ENCODE data around the gene DUSP9. TPM values are rescaled to one million over a fixed set of nuclear protein-coding genes. Genes with fewer than 3 reads are reported as not detected.

The DUSP9 gene
- under 0.01 TPM in 1 of 2 replicates, not detected in the other for total RNA-seq

GRCh38 chrX:153646620-153647373, at the start of gene DUSP9:
DUSP9 (plus strand) TSS chrX:153647203; CDS start chrX:153647954, 751 bp downstream.

GRCh38 chrX:153598541-153599191, 48.3 kb upstream of the DUSP9 start, which contains the start of gene CCNQ:
CCNQ (minus strand) TSS chrX:153599139; CDS start chrX:153599073, 66 bp downstream.

GRCh38 chrX:153673428-153674218, 26.6 kb downstream of the DUSP9 start, which contains the start of gene PNCK:
PNCK (minus strand) TSS chrX:153673813; CDS start chrX:153673076, 737 bp downstream.

GRCh38 chrX:153687121-153688039, 40.4 kb downstream of the DUSP9 start, which contains the start of gene SLC6A8:
SLC6A8 (plus strand) TSS chrX:153687926; CDS start chrX:153688575, 649 bp downstream.

Other genes starting within 250 kb of the DUSP9 start
- not detected in 2 replicates for gene PNMA6E, start 245.9 kb upstream of the DUSP9 start, total RNA-seq
- gene ZFP92, start 235.7 kb upstream of the DUSP9 start, total RNA-seq: 0.19 and 0.28 TPM in 2 replicates
- 2.8 and 4.4 TPM in 2 replicates for gene TREX2, start 201.1 kb upstream of the DUSP9 start, total RNA-seq
- 12.7 and 31.1 TPM in 2 replicates for gene HAUS7, start 176.6 kb upstream of the DUSP9 start, total RNA-seq
- 43.9 and 56.4 TPM in 2 replicates for gene BGN, start 152.2 kb upstream of the DUSP9 start, total RNA-seq
- not detected in 2 replicates for gene ATP2B3, start 129.6 kb upstream of the DUSP9 start, total RNA-seq
- gene CCNQ, start 48.1 kb upstream of the DUSP9 start, total RNA-seq: 25.9 and 48.5 TPM in 2 replicates
- gene PNCK, start 26.6 kb downstream of the DUSP9 start, total RNA-seq: under 0.01 and 0.85 TPM in 2 replicates
- 2.3 and 13.0 TPM in 2 replicates for gene SLC6A8, start 40.7 kb downstream of the DUSP9 start, total RNA-seq
- 240 and 278 TPM in 2 replicates for gene BCAP31, start 77.2 kb downstream of the DUSP9 start, total RNA-seq
- gene ABCD1, start 77.7 kb downstream of the DUSP9 start, total RNA-seq: 11.0 and 11.1 TPM in 2 replicates
- gene PLXNB3, start 117.0 kb downstream of the DUSP9 start, total RNA-seq: 4.2 and 6.5 TPM in 2 replicates
- 0.58 and 0.85 TPM in 2 replicates for gene SRPK3, start 133.8 kb downstream of the DUSP9 start, total RNA-seq
- gene IDH3G, start 147.2 kb downstream of the DUSP9 start, total RNA-seq: 26.5 and 52.0 TPM in 2 replicates
- 92.6 and 162 TPM in 2 replicates for gene SSR4, start 147.5 kb downstream of the DUSP9 start, total RNA-seq
- 0.19 and 0.56 TPM in 2 replicates for gene PDZD4, start 183.3 kb downstream of the DUSP9 start, total RNA-seq
- gene L1CAM, start 239.0 kb downstream of the DUSP9 start, total RNA-seq: 1.9 and 3.7 TPM in 2 replicates

Measured in regular cardiac myocyte (primary cell).